Rectal smooth muscle tissue (tissue), 1 donor: ENCODE data around the gene FAM229A.
"Not testable (repeated sequence)": the region's sequence is repeated elsewhere in the genome, so short reads cannot be mapped to it uniquely, and the experiment has no call there.

Experiments used
- H3K27ac ChIP-seq: one replicate; pipeline ENCODE4 v1.7.0; 2013; ENCODE audit warnings: low read depth, low read length, inconsistent platforms
- H3K27me3 ChIP-seq: one replicate; pipeline ENCODE4 v1.7.0; 2013; ENCODE audit warnings: low read length; ENCODE audit not compliant: control insufficient read depth, insufficient read depth
- H3K36me3 ChIP-seq: one replicate; pipeline ENCODE4 v1.7.0; 2013; ENCODE audit warnings: low read length; ENCODE audit not compliant: control insufficient read depth, insufficient read depth
- H3K4me1 ChIP-seq: one replicate; pipeline ENCODE4 v1.7.0; 2013; ENCODE audit warnings: low read length; ENCODE audit not compliant: control insufficient read depth, insufficient read depth
- H3K4me3 ChIP-seq: one replicate; pipeline ENCODE4 v1.7.0; 2013; ENCODE audit warnings: low read length
- H3K9ac ChIP-seq: one replicate; pipeline ENCODE4 v1.7.0; 2013; ENCODE audit warnings: low read length

FAM229A gene, protein sequence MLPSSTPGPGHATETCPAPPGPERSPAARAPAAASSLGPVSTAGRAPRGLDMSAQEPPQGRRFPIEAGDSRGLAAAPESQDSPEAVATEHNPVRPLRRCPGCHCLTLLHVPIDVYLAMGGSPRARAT

DNA sequence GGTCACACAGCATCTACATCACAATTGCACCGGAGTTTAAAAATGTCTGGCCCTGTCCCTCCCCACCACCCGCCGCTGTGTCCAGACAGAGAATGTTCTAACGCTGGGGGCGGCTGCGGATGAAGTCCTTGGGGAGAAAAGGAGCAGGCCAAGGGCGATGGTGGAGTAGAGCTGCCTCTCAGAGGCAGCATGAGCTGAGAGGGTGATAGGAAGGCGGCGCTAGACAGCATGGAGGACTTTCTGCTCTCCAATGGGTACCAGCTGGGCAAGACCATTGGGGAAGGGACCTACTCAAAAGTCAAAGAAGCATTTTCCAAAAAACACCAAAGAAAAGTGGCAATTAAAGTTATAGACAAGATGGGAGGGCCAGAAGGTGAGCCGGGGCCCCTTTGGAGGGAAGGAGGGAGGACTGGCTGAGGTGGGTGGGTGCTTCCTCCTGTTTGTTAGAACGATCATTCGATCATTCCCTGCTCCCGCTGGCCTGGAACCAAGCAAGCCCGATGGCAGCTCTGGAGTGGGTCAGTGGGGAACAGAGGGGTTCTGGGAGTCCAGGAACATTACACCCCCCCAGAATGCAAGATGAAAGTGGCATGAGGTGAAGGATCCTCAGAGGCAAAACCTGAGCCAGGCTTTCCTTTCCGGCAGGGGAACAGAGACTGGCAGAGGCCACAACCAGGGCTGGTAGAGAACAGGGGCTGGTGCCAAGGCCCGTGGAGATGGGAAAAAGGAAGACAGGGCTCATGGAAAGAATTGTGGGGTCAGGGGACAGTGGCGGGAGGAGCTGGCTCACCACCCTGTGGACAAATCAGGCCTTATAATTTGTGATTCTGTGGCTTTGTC, at the start of gene FAM229A, which contains the start of gene TSSK3:
Gene FAM229A, minus strand, starts transcription at position 12 of the 840 bp plus-strand sequence. CDS start 394 bp downstream, outside the sequence.
Gene TSSK3, plus strand, starts transcription at position 66 of the 840 bp plus-strand sequence. Its CDS starts 163 bp downstream, at position 229.
- Histone ChIP-seq H3K4me1 (no peaks in the 10 kb centered on the region), H3K27ac (no peak within 1 kb of the TSS), H3K27me3 (no peaks in the 10 kb centered on the region), H3K9ac (no peak within 1 kb of the TSS), H3K4me3 (peak within 1 kb of the TSS; percentile 52), H3K36me3 (peaks cover 18% of the 10 kb centered on the region)

GRCh38 chr1:32411261-32411660, 49.0 kb upstream of the FAM229A start:
- Histone ChIP-seq H3K27me3 (no peaks in the 10 kb centered on the region), H3K4me1 (no peaks in the 10 kb centered on the region), H3K27ac (no peak overlapping the region), H3K9ac (no peak overlapping the region), H3K36me3 (no peaks in the 10 kb centered on the region), H3K4me3 (no peak overlapping the region)

GRCh38 chr1:32406629-32407111, 44.4 kb upstream of the FAM229A start:
- H3K36me3 ChIP-seq, result no peaks in the 10 kb centered on the region
- no peaks in the 10 kb centered on the region for H3K4me1 ChIP-seq
- no peak overlapping the region for H3K4me3 ChIP-seq
- no peaks in the 10 kb centered on the region for H3K27me3 ChIP-seq
- H3K27ac ChIP-seq, result no peak overlapping the region
- no peak overlapping the region for H3K9ac ChIP-seq

GRCh38 chr1:32405672-32406467, 43.6 kb upstream of the FAM229A start:
- Histone ChIP-seq H3K9ac (no peak overlapping the region), H3K27me3 (no peaks in the 10 kb centered on the region), H3K4me3 (no peak overlapping the region), H3K27ac (no peak overlapping the region), H3K4me1 (no peaks in the 10 kb centered on the region), H3K36me3 (no peaks in the 10 kb centered on the region)

DNA sequence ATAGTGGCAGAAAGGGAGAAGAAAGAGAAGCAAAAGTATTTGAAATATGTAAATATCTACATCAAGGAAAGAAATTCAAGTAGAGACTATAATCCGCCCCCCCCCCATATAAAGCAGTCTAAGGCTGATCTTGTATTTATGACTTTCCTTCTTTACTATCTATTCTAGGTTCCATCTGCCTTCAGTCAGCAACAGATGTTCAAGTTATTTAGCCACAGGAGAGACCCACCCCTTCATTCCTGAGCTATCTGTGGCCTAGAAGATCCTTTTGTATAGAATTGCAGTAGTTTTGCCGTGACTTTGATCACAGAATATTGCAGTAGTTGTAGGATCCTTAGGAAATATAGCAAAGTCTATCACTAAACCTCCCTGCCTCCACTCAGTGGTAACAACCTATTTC, 42.7 kb upstream of the FAM229A start:
- no peak overlapping the region for H3K9ac ChIP-seq
- no peaks in the 10 kb centered on the region for H3K27me3 ChIP-seq
- H3K27ac ChIP-seq, result no peak overlapping the region
- no peaks in the 10 kb centered on the region for H3K36me3 ChIP-seq
- no peaks in the 10 kb centered on the region for H3K4me1 ChIP-seq
- no peak overlapping the region for H3K4me3 ChIP-seq

DNA sequence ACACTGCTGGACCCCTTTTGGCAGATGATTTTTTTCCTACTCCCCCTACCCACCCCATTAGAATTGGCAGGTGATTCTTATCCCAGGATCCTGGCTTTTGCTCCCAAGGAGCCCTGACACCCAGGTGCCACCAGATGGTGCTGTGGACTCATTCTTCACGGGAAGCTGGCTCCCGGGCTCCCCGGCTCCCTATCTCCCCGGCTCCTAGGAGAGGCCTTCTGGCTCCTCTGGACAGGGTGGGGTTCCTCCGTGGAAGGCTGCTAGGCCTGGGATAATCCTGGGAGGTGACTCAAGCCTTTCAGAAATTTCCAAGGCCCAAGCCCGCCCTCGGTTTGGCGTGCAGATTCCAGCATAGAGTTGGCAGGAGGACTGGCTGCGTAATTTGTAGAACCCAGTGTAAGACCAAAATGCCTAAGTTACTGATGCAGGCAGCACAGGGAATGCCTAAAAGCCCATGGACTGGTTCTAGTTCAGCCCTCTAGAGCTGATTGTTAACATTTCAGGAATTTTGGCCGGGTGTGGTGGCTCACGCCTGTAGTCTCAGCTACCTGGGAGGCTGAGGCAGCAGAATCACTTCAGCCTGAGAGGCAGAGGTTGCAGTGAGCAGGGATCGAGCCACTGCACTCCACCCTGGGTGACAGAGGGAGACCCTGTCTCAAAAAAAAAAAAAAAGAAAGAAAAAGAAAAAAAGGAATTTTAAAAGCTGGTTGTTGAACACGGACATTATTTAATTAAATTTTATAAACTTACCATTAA, 38.8 kb upstream of the FAM229A start:
- Histone ChIP-seq H3K9ac (no peak overlapping the region), H3K4me3 (no peak overlapping the region), H3K27me3 (no peaks in the 10 kb centered on the region), H3K27ac (peak overlapping the region; percentile 33), H3K36me3 (no peaks in the 10 kb centered on the region), H3K4me1 (no peaks in the 10 kb centered on the region)

DNA sequence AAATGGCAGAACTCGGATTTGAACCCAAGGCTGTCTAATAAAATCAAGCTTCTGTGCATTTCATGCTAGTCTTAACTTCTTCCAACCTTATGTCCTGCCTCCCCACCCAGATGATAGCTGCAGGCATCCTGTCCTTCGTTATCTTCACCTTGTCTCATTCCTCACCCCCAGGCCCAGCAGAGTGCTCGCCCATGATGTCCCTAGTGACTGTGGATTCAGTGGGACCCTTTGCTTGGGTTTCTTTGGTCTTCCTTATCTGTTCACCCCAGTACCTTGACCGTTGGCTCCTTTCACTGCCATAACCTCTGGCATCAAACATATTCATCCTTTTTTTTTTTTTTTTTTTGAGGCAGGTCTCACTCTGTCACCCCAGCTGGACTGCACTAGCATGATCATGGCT, 37.6 kb upstream of the FAM229A start:
- Histone ChIP-seq H3K36me3 (no peaks in the 10 kb centered on the region), H3K9ac (no peak overlapping the region), H3K27ac (no peak overlapping the region), H3K4me3 (no peak overlapping the region), H3K27me3 (no peaks in the 10 kb centered on the region), H3K4me1 (peaks cover 2% of the 10 kb centered on the region)

- no peak overlapping the region for H3K27ac ChIP-seq
- H3K36me3 ChIP-seq, result no peaks in the 10 kb centered on the region
- no peak overlapping the region for H3K9ac ChIP-seq
- peaks cover 5% of the 10 kb centered on the region for H3K4me1 ChIP-seq
- H3K4me3 ChIP-seq, result no peak overlapping the region
- no peaks in the 10 kb centered on the region for H3K27me3 ChIP-seq
These were observed 36.1 kb upstream of the FAM229A start for GRCh38 chr1:32398401-32398800.

DNA sequence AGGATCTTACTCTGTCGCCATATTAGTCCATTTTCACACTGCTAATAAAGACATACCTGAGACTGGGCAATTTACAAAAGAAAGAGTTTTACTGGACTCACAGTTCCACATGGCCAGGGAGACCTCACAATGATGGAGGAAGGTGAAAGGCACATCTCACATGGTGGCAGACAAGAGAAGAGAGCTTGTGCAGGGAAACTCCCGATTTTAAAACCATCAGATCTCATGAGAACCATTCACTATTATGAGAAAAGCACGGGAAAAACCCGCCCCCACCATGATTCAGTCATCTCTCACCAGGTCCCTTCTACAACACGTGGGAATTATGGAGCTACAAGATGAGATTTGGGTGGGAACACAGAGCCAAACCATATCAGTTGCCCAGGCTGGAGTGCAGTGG, 34.2 kb upstream of the FAM229A start:
- H3K4me1 ChIP-seq, result peaks cover 13% of the 10 kb centered on the region
- not testable (repeated sequence) for H3K27ac ChIP-seq, H3K9ac ChIP-seq, H3K27me3 ChIP-seq, H3K4me3 ChIP-seq, H3K36me3 ChIP-seq

DNA sequence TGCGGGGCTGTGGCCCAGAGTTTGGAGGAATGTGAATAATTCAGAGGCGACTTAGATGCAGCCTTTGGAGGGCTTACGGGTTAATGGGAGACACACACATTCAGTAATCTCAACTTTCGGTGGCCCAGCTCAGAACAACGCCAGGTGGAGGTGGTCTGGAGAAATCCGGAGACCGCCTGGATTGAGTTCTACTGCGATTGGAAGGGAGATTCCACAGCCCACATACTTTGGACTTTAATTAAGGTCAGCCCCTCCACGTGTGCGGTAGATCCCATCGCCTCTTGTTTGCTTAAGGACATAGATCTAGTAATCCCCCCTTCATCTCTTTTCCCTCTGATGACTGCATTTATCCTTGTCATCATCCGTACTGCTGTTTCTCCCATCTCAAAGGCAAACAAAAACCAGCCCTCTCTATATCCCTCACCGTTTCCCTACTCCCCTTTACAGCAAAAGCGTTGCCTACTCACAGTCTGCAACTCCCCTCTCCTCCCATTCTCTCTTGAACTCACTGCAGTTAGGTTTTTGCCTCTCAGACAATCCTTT, 32.7 kb upstream of the FAM229A start:
- Histone ChIP-seq H3K4me1 (peaks cover 14% of the 10 kb centered on the region), H3K4me3 (peak overlapping the region; percentile 54), H3K9ac (peak overlapping the region; percentile 33), H3K27ac (peak overlapping the region; percentile 84), H3K36me3 (peaks cover 15% of the 10 kb centered on the region), H3K27me3 (no peaks in the 10 kb centered on the region)

DNA sequence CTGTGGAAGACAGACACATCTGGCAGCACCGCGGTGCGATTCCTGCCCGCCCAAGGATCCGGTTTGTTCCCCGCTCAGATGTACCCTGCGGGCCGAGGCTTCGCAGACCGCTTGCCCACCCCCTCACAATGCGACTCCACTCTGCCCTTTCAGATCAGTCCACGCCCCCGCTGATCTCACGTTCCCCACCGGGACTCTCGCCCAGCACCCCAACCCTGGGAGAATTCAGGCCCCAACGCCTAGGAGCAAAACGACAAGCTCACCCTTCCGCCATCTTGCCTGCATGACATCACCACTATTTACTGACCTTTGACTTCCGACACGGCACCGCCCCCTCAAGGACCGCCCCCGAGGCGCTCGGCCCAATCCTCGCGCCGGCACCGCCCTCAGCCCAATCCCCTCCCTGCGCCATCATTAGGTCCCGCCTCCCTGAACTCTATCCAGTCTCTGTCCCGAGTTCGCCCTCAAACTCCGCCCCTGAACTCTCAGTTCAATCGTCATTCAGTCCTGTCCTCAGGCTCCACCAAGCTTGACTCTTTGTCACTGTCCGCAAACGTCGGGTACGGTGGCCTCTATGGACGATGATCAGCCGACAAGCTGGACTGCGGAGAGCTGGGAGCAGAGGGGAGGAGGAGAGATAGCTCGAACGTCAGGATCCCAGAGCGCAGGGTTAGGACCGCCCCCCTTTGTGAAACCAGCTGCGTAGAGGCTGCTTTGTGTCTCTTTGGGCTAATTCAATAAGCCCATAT, 32.0 kb upstream of the FAM229A start, which contains the start of gene BSDC1:
Gene BSDC1, minus strand, starts transcription at position 301 of the 749 bp plus-strand sequence. Its CDS starts 27 bp downstream, at position 274.
- no peaks in the 10 kb centered on the region for H3K27me3 ChIP-seq
- peaks cover 19% of the 10 kb centered on the region for H3K36me3 ChIP-seq
- H3K9ac ChIP-seq, result peak within 1 kb of the TSS; percentile 93
- H3K4me3 ChIP-seq, result peak within 1 kb of the TSS; percentile 95
- peak within 1 kb of the TSS; percentile 84 for H3K27ac ChIP-seq
- peaks cover 14% of the 10 kb centered on the region for H3K4me1 ChIP-seq
